GM18858 (cell line): ENCODE results near the gene MRGPRX3.
"Not testable (repeated sequence)": the region's sequence is repeated elsewhere in the genome, so short reads cannot be mapped to it uniquely, and the experiment has no call there.

Source experiments
- ATAC-seq: cut with Tn5 transposase; IDR thresholded peaks from one replicate; pipeline ENCODE4 v1.9.1; 2021; ENCODE audit not compliant: unreplicated experiment

The MRGPRX3 gene

GRCh38 chr11:18132341-18132740, at the start of gene MRGPRX3:
MRGPRX3 (plus strand) TSS chr11:18132571; CDS start chr11:18137203, 4,632 bp downstream.
- ATAC-seq, result no peak

- ATAC-seq, result no peak
Observed at GRCh38 chr11:18088366-18088765, 44.0 kb upstream of the MRGPRX3 start.

- no peak for ATAC-seq
Observed at GRCh38 chr11:18088966-18089365, 43.4 kb upstream of the MRGPRX3 start.

GRCh38 chr11:18091731-18092130, 40.6 kb upstream of the MRGPRX3 start:
- ATAC-seq, result no peak

- ATAC-seq, result no peak
Observed at GRCh38 chr11:18093959-18094358, 38.4 kb upstream of the MRGPRX3 start.

- ATAC-seq, result no peak
Observed at GRCh38 chr11:18100926-18101656, 31.3 kb upstream of the MRGPRX3 start.

GRCh38 chr11:18105086-18105801, 27.1 kb upstream of the MRGPRX3 start:
- ATAC-seq, result no peak

- ATAC-seq, result peak; percentile 77
Observed at GRCh38 chr11:18105802-18106574, 26.4 kb upstream of the MRGPRX3 start, which contains the start of gene SAAL1. SAAL1 (minus strand) TSS chr11:18106082; CDS start chr11:18106041, 41 bp downstream.

GRCh38 chr11:18106688-18107087, 25.7 kb upstream of the MRGPRX3 start:
- no peak for ATAC-seq

- no peak for ATAC-seq
Observed at GRCh38 chr11:18108254-18108653, 24.1 kb upstream of the MRGPRX3 start.

GRCh38 chr11:18111005-18111404, 21.4 kb upstream of the MRGPRX3 start:
- no peak for ATAC-seq

- ATAC-seq, result peak; percentile 73
Observed at GRCh38 chr11:18115360-18116127, 16.8 kb upstream of the MRGPRX3 start.

- not testable (repeated sequence) for ATAC-seq
Observed at GRCh38 chr11:18121331-18121828, 11.0 kb upstream of the MRGPRX3 start.

- not testable (repeated sequence) for ATAC-seq
Observed at GRCh38 chr11:18131115-18131514, 1.3 kb upstream of the MRGPRX3 start.

- no peak for ATAC-seq
Observed at GRCh38 chr11:18135308-18135707, 2.9 kb downstream of the MRGPRX3 start.

- ATAC-seq, result no peak
Observed at GRCh38 chr11:18137186-18137800, 4.9 kb downstream of the MRGPRX3 start.

- no peak for ATAC-seq
Observed at GRCh38 chr11:18140145-18140544, 7.8 kb downstream of the MRGPRX3 start.

GRCh38 chr11:18144243-18144642, 11.9 kb downstream of the MRGPRX3 start:
- no peak for ATAC-seq

GRCh38 chr11:18145025-18145424, 12.7 kb downstream of the MRGPRX3 start:
- ATAC-seq, result no peak

- no peak for ATAC-seq
Observed at GRCh38 chr11:18145837-18146236, 13.5 kb downstream of the MRGPRX3 start.
